Right renal pelvis (tissue), 4 donors: ENCODE data around the gene TP53. TPM values are rescaled to one million over a fixed set of nuclear protein-coding genes. Genes with fewer than 3 reads are reported as not detected.
"Not testable (repeated sequence)": the region's sequence is repeated elsewhere in the genome, so short reads cannot be mapped to it uniquely, and the experiment has no call there.

Source experiments
- DNase-seq, 4 donors: peaks; one replicate each; pipeline ENCODE4 v3.0.0-alpha.2; 2013; ENCODE audit warnings: low read depth in 4 of 4, low spot score in 3 of 4, missing footprints in 1 of 4
- polyA plus RNA-seq, 4 donors: library from polyadenylated mRNA; unstranded; fragments of 120-200 nt; gene quantifications; one replicate each; pipeline ENCODE4 v1.2.1, GENCODE V29; 2013; ENCODE audit not compliant: insufficient read length in 4 of 4

The TP53 gene
- polyA plus RNA-seq, 4 donors, result 69.4 to 74.4 (median 70.7) TPM

DNA sequence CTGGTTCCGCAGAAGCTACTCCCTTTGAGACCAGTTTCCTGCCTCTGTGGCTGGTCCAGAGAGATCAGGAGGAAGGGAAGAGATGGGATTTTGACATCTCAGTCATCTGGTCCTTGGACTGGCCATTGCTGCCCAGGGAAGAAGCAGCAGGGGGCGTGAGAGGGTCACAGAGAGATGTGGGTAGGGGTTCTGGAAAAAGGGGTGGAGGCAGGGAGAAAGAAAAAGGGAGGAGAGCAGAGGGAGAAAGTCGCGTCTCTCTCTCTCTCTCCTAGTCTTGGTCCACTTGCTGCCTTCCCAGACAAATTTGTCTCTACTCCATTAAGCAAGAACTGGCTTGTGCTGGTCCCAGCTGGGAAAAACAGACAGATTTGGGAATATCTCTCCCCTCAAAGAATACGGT lies 52.9 kb downstream of the TP53 start:
- DNase-seq, result peak in 2 of 4 donors; percentile 56 to 69

DNA sequence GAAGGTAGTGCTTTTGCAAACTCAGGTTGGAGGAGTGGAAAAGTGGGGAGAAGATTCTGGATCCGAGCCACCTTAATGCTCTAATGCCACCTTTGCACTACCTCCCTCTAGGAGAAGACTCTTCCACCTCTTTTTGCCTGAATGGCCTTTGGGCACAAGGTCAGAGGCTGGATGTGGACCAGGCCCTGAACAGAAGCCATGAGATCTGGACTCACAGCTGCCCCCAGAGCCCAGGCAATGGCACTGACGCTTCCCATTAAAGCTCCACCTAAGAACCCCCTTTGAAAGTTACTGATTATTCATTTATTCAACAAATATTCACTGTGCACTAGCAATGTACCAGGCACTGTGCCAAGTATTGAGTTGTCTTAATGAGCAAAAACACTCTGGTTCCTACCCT lies 54.2 kb downstream of the TP53 start:
- no peak for DNase-seq

DNA sequence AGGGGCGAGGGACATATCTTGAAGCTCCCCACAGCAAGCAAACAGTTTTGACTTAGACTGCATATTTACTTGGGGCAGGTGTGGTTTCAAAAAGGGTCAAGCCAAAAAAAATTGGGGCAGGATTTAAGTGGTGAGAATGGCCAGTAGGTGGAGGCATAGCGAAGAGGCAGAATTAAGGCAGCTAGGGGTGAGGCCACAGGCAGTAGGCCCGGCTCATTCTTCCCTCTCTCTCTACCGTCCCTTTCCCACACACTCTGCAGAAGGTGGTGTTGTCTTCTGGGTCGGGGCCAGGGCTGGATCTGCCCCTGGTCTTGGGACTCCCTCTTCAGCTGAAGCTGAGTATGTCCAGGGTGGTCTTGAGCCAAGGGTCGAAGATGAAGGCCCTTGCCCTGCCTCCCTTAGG lies 54.8 kb downstream of the TP53 start:
- no peak for DNase-seq

DNA sequence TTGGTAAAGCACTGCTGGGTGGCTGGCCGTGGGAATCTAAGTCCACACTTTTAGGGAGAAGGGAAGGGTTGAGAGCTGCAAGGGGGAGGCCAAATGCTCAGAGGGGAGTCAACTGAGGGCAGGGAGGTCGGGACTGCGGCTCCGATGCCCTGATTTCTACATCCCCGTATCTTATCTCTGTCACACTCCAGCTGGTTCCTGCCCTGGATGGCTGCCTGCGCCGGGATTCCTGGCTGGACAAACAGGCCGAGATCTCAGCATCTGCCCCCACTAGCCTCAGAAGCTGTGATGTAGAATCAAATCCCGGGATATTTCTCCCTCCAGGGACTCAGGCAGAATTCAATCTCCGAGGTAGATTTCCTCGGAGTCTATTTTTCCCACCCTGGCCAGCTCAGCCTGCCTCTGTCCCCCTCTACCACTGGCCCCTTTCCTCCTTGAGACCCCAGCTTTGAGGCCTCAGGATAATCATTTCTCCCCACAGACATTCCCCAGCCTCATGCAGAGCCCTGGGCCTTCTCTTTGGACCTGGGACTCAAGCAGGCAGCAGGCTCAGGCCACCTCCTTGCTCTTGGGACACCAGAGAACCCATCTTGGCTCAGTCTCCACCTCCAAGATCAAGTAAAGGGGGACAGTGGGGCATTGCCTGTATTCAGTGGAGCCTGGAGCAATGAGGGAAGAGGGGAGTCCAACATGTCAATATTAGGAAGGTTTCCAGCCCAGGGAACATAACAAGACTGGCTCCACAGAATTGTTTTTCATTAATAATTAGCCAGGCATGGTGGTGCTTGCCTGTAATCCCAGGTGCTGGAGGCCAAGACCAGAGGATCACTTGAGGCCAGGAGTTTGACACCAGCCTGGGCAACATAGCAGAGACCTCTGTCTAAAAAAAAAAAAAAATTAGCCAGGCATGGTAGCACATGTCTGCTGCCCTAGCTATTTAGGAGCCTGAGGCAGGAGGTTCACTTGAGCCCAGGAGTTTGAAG lies 55.6 kb downstream of the TP53 start:
- no peak for DNase-seq

DNA sequence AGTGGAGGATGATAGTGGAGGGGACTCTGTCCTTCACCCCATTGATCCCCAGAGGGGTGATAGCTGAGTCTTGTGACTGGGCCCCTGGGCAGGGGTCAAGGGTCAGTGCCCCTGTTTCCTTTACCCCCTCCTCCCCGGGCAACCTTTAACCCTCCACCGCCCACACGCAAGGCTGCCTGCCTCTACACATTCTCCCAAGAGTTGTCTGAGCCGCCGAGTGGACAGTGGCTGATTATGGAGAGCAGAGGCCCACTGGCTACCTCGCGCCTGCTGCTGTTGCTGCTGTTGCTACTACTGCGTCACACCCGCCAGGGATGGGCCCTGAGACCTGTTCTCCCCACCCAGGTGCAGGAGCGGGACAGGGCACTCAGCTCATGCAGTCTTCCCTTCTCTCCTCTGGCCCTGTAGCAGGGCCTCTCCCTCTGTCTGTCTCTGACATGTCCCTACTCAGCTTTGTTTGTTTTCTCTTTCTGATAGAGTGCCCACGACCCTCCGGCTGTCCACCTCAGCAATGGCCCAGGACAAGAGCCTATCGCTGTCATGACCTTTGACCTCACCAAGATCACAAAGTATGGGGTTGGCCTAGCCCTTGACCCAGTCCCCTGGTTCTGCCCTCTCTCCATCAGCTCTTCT lies 57.2 kb downstream of the TP53 start, which contains the start of gene SHBG:
Gene SHBG (plus strand): TSS at position 197 of the 633 bp plus-strand sequence. CDS start 38 bp downstream, at position 235.
- no peak for DNase-seq

DNA sequence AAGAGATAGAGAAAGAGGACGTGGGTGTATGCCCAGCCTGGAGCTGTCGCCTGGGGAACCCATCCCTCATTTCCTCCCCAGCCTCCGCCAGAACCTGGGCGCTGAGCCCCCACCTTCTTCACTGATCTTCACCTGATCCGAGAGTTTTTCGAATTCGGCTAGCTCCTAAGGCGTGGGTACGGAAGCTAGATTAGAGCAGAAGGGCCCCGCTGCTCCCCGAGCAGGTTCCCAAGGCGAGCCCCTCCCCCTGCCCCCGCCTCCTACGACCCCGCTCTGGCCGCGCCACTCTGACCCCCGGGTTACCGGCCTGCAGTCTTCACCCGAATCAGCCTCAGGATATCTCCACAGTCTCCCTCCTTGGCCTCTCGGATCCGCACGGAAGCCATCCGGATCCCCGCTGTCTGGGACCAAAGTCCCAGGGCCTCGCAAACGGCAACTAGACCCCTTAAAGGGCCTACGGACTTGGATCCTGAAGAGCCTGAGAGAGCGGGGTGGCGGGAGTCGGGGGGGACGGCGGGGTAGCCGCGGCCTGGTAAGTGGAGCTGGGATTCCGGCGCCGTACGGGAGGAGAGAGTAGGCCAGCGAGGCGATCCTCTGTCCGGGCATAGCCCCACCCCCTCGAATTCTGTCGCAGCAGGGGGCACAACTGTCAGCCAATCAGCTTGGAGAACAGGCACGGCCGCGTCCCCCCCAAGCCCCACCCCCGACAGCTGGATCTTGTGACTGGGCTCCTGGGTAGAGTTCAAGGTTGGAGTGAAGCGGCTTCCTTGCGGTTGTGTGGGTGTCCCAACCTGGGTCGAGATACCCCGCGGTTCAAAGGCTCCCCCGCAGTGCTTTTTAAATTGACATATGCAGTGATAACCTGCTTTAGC lies 59.8 kb downstream of the TP53 start, which contains the start of gene SAT2:
Gene SAT2 (minus strand): TSS at position 572 of the 872 bp plus-strand sequence. CDS start 186 bp downstream, at position 386.
- DNase-seq, result peak; percentile 84 to 94 (median 91)

DNA sequence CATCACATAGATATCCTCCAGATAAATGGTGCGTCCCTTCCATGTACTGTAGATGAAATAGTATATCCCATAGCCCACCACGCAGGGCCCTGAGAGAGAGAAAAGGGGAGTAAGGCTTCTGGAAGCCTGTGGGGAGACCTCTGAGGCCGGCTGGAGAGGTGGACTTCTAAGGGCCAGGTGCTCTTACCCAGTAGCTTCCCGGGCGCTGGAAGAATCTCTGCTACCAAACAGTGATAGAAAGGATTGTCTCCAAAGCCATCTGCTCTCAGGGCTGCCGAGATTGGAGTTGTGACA lies 60.4 kb downstream of the TP53 start:
- no peak for DNase-seq

DNA sequence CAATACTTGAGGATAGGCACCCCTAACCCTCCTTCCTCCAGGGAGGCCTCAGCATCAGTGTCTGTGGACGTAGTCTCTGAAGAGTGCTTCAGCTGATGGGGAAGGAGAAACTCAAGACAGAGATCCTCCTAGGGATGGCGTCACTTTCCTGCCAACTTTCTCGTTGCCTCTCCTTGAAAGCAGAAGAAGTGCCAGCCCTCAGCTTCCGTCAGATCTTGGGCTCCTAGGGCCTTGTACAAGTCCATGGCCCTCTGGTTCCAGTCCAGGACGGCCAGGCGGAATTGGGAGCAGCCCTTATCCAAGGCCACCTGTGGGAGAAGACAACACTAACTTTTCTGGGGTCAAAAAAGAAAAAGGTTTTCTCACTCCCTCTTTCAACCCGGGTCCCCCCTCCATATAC lies 61.0 kb downstream of the TP53 start:
- no peak for DNase-seq

DNA sequence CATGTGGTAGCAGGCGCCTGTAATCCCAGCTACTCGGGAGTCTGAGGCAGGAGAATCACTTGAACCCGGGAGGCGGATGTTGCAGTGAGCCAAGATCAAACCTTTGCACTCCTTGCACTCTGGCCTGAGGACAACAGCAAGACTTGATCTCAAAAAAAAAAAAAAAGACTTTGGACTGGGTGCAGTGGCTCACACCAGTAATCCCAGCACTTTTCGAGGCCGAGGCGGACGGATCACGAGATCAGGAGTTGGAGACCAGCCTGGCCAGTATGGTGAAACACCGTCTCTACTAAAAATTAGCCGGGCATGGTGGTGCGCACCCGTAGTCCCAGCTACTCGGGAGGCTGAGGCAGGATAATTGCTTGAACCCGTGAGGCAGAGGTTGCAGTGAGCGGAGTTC lies 61.5 kb downstream of the TP53 start:
- DNase-seq, result not testable (repeated sequence)

DNA sequence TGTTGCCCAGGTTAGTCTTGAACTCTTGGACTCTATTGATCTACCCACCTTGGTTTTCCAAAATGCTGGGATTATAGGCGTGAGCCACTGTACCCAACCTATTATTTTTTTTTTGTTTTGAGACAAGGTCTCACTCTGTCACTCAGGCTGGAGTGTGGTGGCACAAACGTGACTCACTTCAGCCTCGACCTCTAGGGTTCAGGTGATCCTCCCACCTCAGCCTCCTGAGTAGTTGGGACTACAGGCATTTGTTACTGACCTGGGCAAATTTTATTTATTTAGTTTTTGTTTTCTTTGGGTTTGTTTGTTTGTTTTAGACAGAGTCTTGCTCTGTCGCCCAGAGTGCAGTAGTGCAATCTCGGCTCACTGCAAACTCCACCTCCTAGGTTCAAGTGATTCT lies 63.6 kb downstream of the TP53 start:
- no peak for DNase-seq

DNA sequence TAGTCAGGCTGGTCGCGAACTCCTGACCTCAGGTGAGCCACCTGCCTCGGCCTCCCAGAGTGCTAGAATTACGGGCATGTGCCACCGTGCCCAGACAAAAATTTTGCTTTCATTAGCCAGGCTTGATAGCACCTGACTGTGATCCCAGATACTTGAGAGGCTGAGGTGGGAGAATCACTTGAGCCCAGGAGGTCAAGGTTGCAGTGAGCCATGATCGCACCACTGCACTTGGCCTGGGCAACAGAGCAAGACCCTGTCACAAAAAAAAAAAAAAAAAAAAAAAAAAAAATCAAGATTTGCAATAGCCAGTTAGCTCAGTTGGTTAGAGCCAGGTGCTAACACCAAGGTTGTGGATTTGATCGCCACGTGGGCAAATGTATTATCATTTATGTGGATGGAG lies 66.5 kb downstream of the TP53 start:
- DNase-seq, result no peak

DNA sequence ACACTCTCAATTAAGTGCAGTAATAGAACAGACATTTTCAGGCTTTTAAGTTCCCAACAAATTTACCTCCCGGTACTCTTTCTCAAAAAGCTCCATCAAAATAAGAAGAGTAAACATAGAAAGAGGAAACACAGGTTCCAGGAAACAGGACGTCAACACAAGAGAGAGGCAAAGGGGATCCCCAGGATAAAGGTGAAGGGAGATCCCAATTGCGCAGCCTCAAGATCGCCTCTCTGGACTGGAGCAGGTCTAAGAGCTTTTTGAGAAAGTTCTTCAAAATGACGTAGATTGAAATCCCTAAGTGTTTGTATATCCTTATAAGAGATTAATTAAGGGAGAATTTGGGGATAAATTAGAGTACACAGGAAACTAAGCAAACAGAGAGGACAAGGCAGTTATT lies 68.7 kb downstream of the TP53 start:
- DNase-seq, result no peak

Other genes starting within 250 kb of the TP53 start
- gene FGF11, start 248.0 kb downstream of the TP53 start, polyA plus RNA-seq, result 1 to 10 TPM; 6.0 to 8.6 (median 7.8) TPM
- 10 to 100 TPM; 10.1 to 11.7 (median 11.3) TPM for gene CHRNB1, start 242.4 kb downstream of the TP53 start, polyA plus RNA-seq
- gene ZBTB4, start 207.9 kb downstream of the TP53 start, polyA plus RNA-seq, result 10 to 100 TPM; 38.6 to 47.4 (median 44.3) TPM
- gene SLC35G6, start 206.0 kb downstream of the TP53 start, polyA plus RNA-seq, result under 1 TPM in 3 of 4 donors, not detected in 1; 0.16 to 0.22 (median 0.21) TPM
- gene POLR2A, start 203.1 kb downstream of the TP53 start, polyA plus RNA-seq, result 100 to 1,000 TPM; 117 to 158 (median 121) TPM
- gene TNFSF12, start 138.4 kb downstream of the TP53 start, polyA plus RNA-seq, result 10 to 100 TPM; 25.3 to 32.5 (median 29.0) TPM
- gene TNFSF13, start 128.7 kb downstream of the TP53 start, polyA plus RNA-seq, result 10 to 100 TPM; 13.2 to 17.8 (median 14.3) TPM
- gene SENP3, start 125.6 kb downstream of the TP53 start, polyA plus RNA-seq, result 10 to 100 TPM; 68.1 to 81.1 (median 78.1) TPM
- gene CD68, start 107.9 kb downstream of the TP53 start, polyA plus RNA-seq, result 10 to 100 TPM; 43.0 to 78.7 (median 53.9) TPM
- gene MPDU1, start 103.6 kb downstream of the TP53 start, polyA plus RNA-seq, result 100 to 1,000 TPM; 110 to 122 (median 119) TPM
- gene SOX15, start 97.4 kb downstream of the TP53 start, polyA plus RNA-seq, result 1 to 10 TPM; 3.3 to 4.3 (median 4.0) TPM
- gene FXR2, start 72.6 kb downstream of the TP53 start, polyA plus RNA-seq, result 10 to 100 TPM; 46.5 to 54.2 (median 46.9) TPM
- gene SAT2, start 59.7 kb downstream of the TP53 start, polyA plus RNA-seq, result 100 to 1,000 TPM; 124 to 145 (median 139) TPM
- 1 to 10 TPM; 3.5 to 5.7 (median 4.0) TPM for gene SHBG, start 57.4 kb downstream of the TP53 start, polyA plus RNA-seq
- gene ATP1B2, start 36.6 kb downstream of the TP53 start, polyA plus RNA-seq, result 10 to 100 TPM; 18.6 to 26.1 (median 21.2) TPM
- 10 to 100 TPM; 12.7 to 16.3 (median 14.2) TPM for gene WRAP53, start 987 bp upstream of the TP53 start, polyA plus RNA-seq
- 10 to 100 TPM; 19.0 to 29.4 (median 23.6) TPM for gene EFNB3, start 17.7 kb upstream of the TP53 start, polyA plus RNA-seq
- under 1 TPM; 0.28 to 0.45 (median 0.37) TPM for gene DNAH2, start 30.3 kb upstream of the TP53 start, polyA plus RNA-seq
- gene KDM6B, start 146.7 kb upstream of the TP53 start, polyA plus RNA-seq, result 10 to 100 TPM; 21.8 to 28.1 (median 22.8) TPM
- gene TMEM88, start 167.6 kb upstream of the TP53 start, polyA plus RNA-seq, result 10 to 100 TPM; 24.2 to 29.6 (median 28.4) TPM
- gene NAA38, start 170.1 kb upstream of the TP53 start, polyA plus RNA-seq, result 100 to 1,000 TPM in 1 of 4 donors, 10 to 100 TPM in 3; 74.9 to 109 (median 81.6) TPM
- gene CYB5D1, start 170.5 kb upstream of the TP53 start, polyA plus RNA-seq, result 10 to 100 TPM; 21.7 to 26.4 (median 24.3) TPM
- gene CHD3, start 201.3 kb upstream of the TP53 start, polyA plus RNA-seq, result 100 to 1,000 TPM; 149 to 161 (median 157) TPM
- gene RNF227, start 228.8 kb upstream of the TP53 start, polyA plus RNA-seq, result 1 to 10 TPM; 4.4 to 5.7 (median 4.6) TPM
- gene KCNAB3, start 242.4 kb upstream of the TP53 start, polyA plus RNA-seq, result 10 to 100 TPM in 2 of 4 donors, 1 to 10 TPM in 2; 9.6 to 11.5 (median 10.4) TPM
- gene TRAPPC1, start 244.5 kb upstream of the TP53 start, polyA plus RNA-seq, result 100 to 1,000 TPM; 129 to 157 (median 142) TPM
- 10 to 100 TPM; 47.3 to 56.2 (median 54.1) TPM for gene CNTROB, start 244.7 kb upstream of the TP53 start, polyA plus RNA-seq